HEK293 (cell line): ENCODE results near the gene SUMF1.

Experiments used
- CTCF ChIA-PET: fragments of 350-600 bp; formaldehyde crosslinking; extraction: SDS; loops from one replicate; lab custom pipeline; 2021; ENCODE audit warnings: antibody characterized with exemption; lab: Yijun Ruan, JAX
- POLR2A ChIA-PET: fragments of 300-600 bp; formaldehyde crosslinking; extraction: SDS; loops from one replicate; lab custom pipeline; 2020; ENCODE audit warnings: antibody characterized with exemption, inconsistent platforms; lab: Yijun Ruan, JAX
- H3K27ac ChIP-seq: fragments of 200-500 bp; sonication (Bioruptor generic); 2 replicates; pipeline ENCODE4 v1.5.1; 2014; ENCODE audit warnings: low read depth, low read length, control low read depth, inconsistent platforms; ENCODE audit errors: extremely low read depth
- H3K36me3 ChIP-seq, 2 experiments: fragments of 200-500 bp in 1 of 2; sonication (Bioruptor generic) in 1 of 2; 1 replicate in 1 of 2; 2 replicates in 1 of 2; pipeline ENCODE4 v1.5.1; 2014 to 2017; ENCODE audit warnings: inconsistent platforms in 2 of 2, low read length in 2 of 2; ENCODE audit not compliant: control insufficient read depth in 2 of 2, insufficient read depth in 1 of 2
- H3K4me1 ChIP-seq: fragments of 200-500 bp; sonication (Bioruptor generic); 2 replicates; pipeline ENCODE4 v1.5.1; 2014; ENCODE audit warnings: mild to moderate bottlenecking, low read length, inconsistent platforms; ENCODE audit not compliant: control insufficient read depth, insufficient read depth
- H3K4me3 ChIP-seq: 2 replicates; pipeline ENCODE4 v1.5.1; 2011; ENCODE audit warnings: low read depth, mild to moderate bottlenecking, control low read depth, low read length, moderate library complexity
- H3K9me3 ChIP-seq: fragments of 200-500 bp; sonication (Bioruptor generic); 2 replicates; pipeline ENCODE4 v1.5.1; 2014; ENCODE audit warnings: low read depth, low read length, inconsistent platforms; ENCODE audit not compliant: control insufficient read depth, insufficient read depth
- ATF2 ChIP-seq: fragments of 450-650 bp; formaldehyde crosslinking; IDR thresholded peaks from 2 replicates; pipeline ENCODE4 v1.5.1; 2016; ENCODE audit warnings: missing biosample characterization, missing genetic modification characterization, low read depth
- BCL6B ChIP-seq: fragments of 450-650 bp; formaldehyde crosslinking; IDR thresholded peaks from 2 replicates; pipeline ENCODE4 v1.5.1; 2017; ENCODE audit warnings: missing biosample characterization, missing genetic modification characterization
- FEZF1 ChIP-seq: fragments of 450-650 bp; formaldehyde crosslinking; IDR thresholded peaks from 2 replicates; pipeline ENCODE4 v1.5.1; 2016; ENCODE audit warnings: missing biosample characterization, missing genetic modification characterization
- GLIS1 ChIP-seq: fragments of 450-650 bp; formaldehyde crosslinking; IDR thresholded peaks from 2 replicates; pipeline ENCODE4 v1.5.1; 2016; ENCODE audit warnings: missing biosample characterization, missing genetic modification characterization
- KLF7 ChIP-seq: fragments of 450-650 bp; formaldehyde crosslinking; IDR thresholded peaks from 2 replicates; pipeline ENCODE4 v1.5.1; 2016; ENCODE audit warnings: missing biosample characterization, missing genetic modification characterization, borderline replicate concordance
- SCRT1 ChIP-seq: fragments of 450-650 bp; formaldehyde crosslinking; IDR thresholded peaks from 2 replicates; pipeline ENCODE4 v1.5.1; 2016; ENCODE audit warnings: missing biosample characterization, missing genetic modification characterization, borderline replicate concordance
- ZBTB17 ChIP-seq: fragments of 450-650 bp; formaldehyde crosslinking; IDR thresholded peaks from 2 replicates; pipeline ENCODE4 v1.5.1; 2016; ENCODE audit warnings: missing biosample characterization, missing genetic modification characterization
- ZBTB21 ChIP-seq: fragments of 450-650 bp; formaldehyde crosslinking; IDR thresholded peaks from 2 replicates; pipeline ENCODE4 v1.5.1; 2017; ENCODE audit warnings: missing biosample characterization, missing genetic modification characterization
- ZEB2 ChIP-seq: fragments of 450-650 bp; formaldehyde crosslinking; IDR thresholded peaks from 2 replicates; pipeline ENCODE4 v1.5.1; 2016; ENCODE audit warnings: missing biosample characterization, missing genetic modification characterization
- ZFHX2 ChIP-seq: fragments of 450-650 bp; formaldehyde crosslinking; conservative IDR thresholded peaks from 2 replicates; pipeline ENCODE4 v1.5.1; 2016; ENCODE audit warnings: missing biosample characterization, missing genetic modification characterization
- ZNF112 ChIP-seq: fragments of 450-650 bp; formaldehyde crosslinking; IDR thresholded peaks from 2 replicates; pipeline ENCODE4 v1.5.0; 2017; ENCODE audit warnings: missing biosample characterization, missing genetic modification characterization
- ZNF175 ChIP-seq: fragments of 450-650 bp; formaldehyde crosslinking; IDR thresholded peaks from 2 replicates; pipeline ENCODE4 v1.5.1; 2016; ENCODE audit warnings: missing biosample characterization, missing genetic modification characterization
- ZNF2 ChIP-seq: fragments of 450-650 bp; formaldehyde crosslinking; IDR thresholded peaks from 2 replicates; pipeline ENCODE4 v1.5.1; 2016; ENCODE audit warnings: missing biosample characterization, missing genetic modification characterization
- ZNF311 ChIP-seq: fragments of 450-650 bp; formaldehyde crosslinking; IDR thresholded peaks from 2 replicates; pipeline ENCODE4 v1.5.1; 2017; ENCODE audit warnings: missing biosample characterization, missing genetic modification characterization, borderline replicate concordance
- ZNF324 ChIP-seq: fragments of 450-650 bp; formaldehyde crosslinking; IDR thresholded peaks from 2 replicates; pipeline ENCODE4 v1.5.1; 2016; ENCODE audit warnings: missing biosample characterization, missing genetic modification characterization
- ZNF335 ChIP-seq: fragments of 450-650 bp; formaldehyde crosslinking; conservative IDR thresholded peaks from 2 replicates; pipeline ENCODE4 v1.5.1; 2016; ENCODE audit warnings: missing biosample characterization, missing genetic modification characterization
- ZNF404 ChIP-seq: fragments of 450-650 bp; formaldehyde crosslinking; IDR thresholded peaks from 2 replicates; pipeline ENCODE4 v1.5.1; 2017; ENCODE audit warnings: missing biosample characterization, missing genetic modification characterization
- ZNF549 ChIP-seq: fragments of 450-650 bp; IDR thresholded peaks from 2 replicates; pipeline ENCODE4 v1.5.1; 2018; ENCODE audit warnings: missing biosample characterization, missing genetic modification characterization, mild to moderate bottlenecking, inconsistent platforms, moderate library complexity
- ZNF558 ChIP-seq: fragments of 450-650 bp; formaldehyde crosslinking; IDR thresholded peaks from 2 replicates; pipeline ENCODE4 v1.5.1; 2016; ENCODE audit warnings: missing biosample characterization, missing genetic modification characterization
- ZNF596 ChIP-seq: fragments of 450-650 bp; IDR thresholded peaks from 2 replicates; pipeline ENCODE4 v1.5.0; 2018; ENCODE audit warnings: missing biosample characterization, mild to moderate bottlenecking, missing genetic modification characterization, moderate library complexity
- ZNF600 ChIP-seq: fragments of 450-650 bp; formaldehyde crosslinking; IDR thresholded peaks from 2 replicates; pipeline ENCODE4 v1.5.1; 2016; ENCODE audit warnings: missing biosample characterization, missing genetic modification characterization
- ZNF610 ChIP-seq: fragments of 450-650 bp; formaldehyde crosslinking; IDR thresholded peaks from 2 replicates; pipeline ENCODE4 v1.5.1; 2016; ENCODE audit warnings: missing biosample characterization, missing genetic modification characterization, borderline replicate concordance
- ZNF624 ChIP-seq: fragments of 450-650 bp; formaldehyde crosslinking; IDR thresholded peaks from 2 replicates; pipeline ENCODE4 v1.5.1; 2017; ENCODE audit warnings: missing biosample characterization, missing genetic modification characterization
- TF ChIP-seq, protein P1 (sequence below): fragments of 450-650 bp; formaldehyde crosslinking; conservative IDR thresholded peaks from 2 replicates; pipeline ENCODE4 v1.5.1; 2016; ENCODE audit warnings: low read depth, missing biosample characterization, missing genetic modification characterization
- TF ChIP-seq, protein P2 (sequence below): fragments of 450-650 bp; formaldehyde crosslinking; IDR thresholded peaks from 2 replicates; pipeline ENCODE4 v1.5.1; 2016; ENCODE audit warnings: missing biosample characterization, missing genetic modification characterization

SUMF1 gene

DNA sequence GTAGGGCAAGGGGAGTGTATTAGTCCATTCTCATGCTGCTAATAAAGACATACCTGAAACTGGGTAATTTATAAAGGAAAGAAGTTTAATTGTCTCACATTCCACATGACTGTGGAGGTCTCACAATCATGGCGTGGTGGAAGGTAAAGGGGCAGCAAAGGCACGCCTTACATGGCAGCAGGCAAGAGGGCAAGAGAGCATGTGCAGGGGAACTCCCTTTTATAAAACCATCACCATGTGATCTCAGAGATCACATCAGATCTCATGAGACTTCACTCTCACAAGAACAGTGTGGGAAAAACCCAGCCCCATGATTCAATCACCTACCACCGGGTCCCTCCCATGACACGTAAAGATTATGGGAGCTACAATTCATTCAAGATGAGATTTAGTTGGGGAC is 41.4 kb downstream of the SUMF1 start:
- Histone ChIP-seq H3K27ac (no peak overlapping the region), H3K4me1 (peaks cover 9% of the 10 kb centered on the region), H3K4me3 (no peak overlapping the region), H3K9me3 (no peaks in the 10 kb centered on the region), H3K36me3 (no peaks in the 10 kb centered on the region)
- ChIA-PET POLR2A (no interaction called here), CTCF (no interaction called here)
- no peak for TF ChIP-seq ZNF404 (tag by site-specific recombination)
- no peak for TF ChIP-seq ZNF549 (tag by site-specific recombination)
- no peak for TF ChIP-seq ZBTB21 (tag by site-specific recombination)
- TF ChIP-seq ZNF2 (tag by site-specific recombination), result no peak

GRCh38 chr3:4425055-4425454 is 42.0 kb downstream of the SUMF1 start:
- no peak overlapping the region for H3K4me3 ChIP-seq
- CTCF ChIA-PET, result no interaction called here
- H3K27ac ChIP-seq, result no peak overlapping the region
- H3K4me1 ChIP-seq, result peaks cover 9% of the 10 kb centered on the region
- no peaks in the 10 kb centered on the region for H3K36me3 ChIP-seq
- POLR2A ChIA-PET, result no interaction called here
- TF ChIP-seq FEZF1 (no peak), GLIS1 (tag by site-specific recombination) (no peak), ZNF610 (tag by site-specific recombination) (no peak), ZNF558 (no peak), ZFHX2 (no peak), ZNF311 (tag by site-specific recombination) (no peak), KLF7 (tag by site-specific recombination) (no peak), ZNF600 (tag by site-specific recombination) (no peak), ZNF596 (tag by site-specific recombination) (no peak), ZNF324 (tag by site-specific recombination) (no peak)
- TF ChIP-seq, protein P1, sequence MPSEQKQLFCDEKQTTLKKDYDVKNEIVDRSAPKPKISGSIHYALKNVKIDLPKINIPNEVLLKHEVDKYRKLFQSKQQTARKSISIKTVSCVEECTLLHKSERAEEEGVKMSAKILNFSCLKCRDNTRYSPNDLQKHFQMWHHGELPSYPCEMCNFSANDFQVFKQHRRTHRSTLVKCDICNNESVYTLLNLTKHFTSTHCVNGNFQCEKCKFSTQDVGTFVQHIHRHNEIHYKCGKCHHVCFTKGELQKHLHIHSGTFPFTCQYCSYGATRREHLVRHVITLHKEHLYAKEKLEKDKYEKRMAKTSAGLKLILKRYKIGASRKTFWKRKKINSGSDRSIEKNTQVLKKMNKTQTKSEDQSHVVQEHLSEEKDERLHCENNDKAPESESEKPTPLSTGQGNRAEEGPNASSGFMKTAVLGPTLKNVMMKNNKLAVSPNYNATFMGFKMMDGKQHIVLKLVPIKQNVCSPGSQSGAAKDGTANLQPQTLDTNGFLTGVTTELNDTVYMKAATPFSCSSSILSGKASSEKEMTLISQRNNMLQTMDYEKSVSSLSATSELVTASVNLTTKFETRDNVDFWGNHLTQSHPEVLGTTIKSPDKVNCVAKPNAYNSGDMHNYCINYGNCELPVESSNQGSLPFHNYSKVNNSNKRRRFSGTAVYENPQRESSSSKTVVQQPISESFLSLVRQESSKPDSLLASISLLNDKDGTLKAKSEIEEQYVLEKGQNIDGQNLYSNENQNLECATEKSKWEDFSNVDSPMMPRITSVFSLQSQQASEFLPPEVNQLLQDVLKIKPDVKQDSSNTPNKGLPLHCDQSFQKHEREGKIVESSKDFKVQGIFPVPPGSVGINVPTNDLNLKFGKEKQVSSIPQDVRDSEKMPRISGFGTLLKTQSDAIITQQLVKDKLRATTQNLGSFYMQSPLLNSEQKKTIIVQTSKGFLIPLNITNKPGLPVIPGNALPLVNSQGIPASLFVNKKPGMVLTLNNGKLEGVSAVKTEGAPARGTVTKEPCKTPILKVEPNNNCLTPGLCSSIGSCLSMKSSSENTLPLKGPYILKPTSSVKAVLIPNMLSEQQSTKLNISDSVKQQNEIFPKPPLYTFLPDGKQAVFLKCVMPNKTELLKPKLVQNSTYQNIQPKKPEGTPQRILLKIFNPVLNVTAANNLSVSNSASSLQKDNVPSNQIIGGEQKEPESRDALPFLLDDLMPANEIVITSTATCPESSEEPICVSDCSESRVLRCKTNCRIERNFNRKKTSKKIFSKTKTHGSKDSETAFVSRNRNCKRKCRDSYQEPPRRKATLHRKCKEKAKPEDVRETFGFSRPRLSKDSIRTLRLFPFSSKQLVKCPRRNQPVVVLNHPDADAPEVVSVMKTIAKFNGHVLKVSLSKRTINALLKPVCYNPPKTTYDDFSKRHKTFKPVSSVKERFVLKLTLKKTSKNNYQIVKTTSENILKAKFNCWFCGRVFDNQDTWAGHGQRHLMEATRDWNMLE (tag by site-specific recombination), result no peak
- TF ChIP-seq, all 188 proteins: peak for 0
- no peaks in the 10 kb centered on the region for H3K9me3 ChIP-seq

DNA sequence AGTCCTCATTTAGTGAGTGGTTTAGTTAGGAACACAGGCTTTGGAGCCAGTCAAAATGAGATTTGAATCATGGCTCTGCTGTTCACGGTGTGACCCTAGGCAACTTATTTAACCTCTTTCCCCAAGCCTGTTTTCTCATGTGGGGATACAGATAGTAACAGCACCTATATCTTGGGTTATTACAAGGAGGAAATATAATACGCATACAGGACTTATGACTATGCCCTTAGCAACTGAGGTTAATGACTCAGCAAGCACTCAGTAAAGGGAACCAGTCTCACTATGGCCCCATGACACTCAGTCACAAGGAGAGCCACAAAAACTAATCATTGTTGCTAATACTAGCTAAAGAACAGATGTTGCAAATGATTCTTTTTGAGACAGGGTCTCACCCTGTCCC is 45.9 kb downstream of the SUMF1 start:
- CTCF ChIA-PET, result interaction anchor here (0.7 kb wide), 1 partner anchor 70 kb away, joined by 3 read pairs; no protein-coding TSS in a partner anchor
- Histone ChIP-seq H3K4me3 (no peak overlapping the region), H3K27ac (no peak overlapping the region), H3K4me1 (no peaks in the 10 kb centered on the region), H3K36me3 (peaks cover 0 to 8% of the 10 kb centered on the region in 2 experiments; a peak in 1 of 3 replicates), H3K9me3 (no peaks in the 10 kb centered on the region)
- POLR2A ChIA-PET, result no interaction called here
- TF ChIP-seq ZBTB17 (tag by site-specific recombination) (no peak), ZNF624 (tag by site-specific recombination) (no peak), SCRT1 (tag by site-specific recombination) (no peak), ZNF175 (no peak), ZNF112 (tag by site-specific recombination) (no peak), BCL6B (tag by site-specific recombination) (no peak), ZEB2 (no peak), ATF2 (tag by site-specific recombination) (no peak), ZNF335 (tag by site-specific recombination) (no peak)
- TF ChIP-seq, protein P2, sequence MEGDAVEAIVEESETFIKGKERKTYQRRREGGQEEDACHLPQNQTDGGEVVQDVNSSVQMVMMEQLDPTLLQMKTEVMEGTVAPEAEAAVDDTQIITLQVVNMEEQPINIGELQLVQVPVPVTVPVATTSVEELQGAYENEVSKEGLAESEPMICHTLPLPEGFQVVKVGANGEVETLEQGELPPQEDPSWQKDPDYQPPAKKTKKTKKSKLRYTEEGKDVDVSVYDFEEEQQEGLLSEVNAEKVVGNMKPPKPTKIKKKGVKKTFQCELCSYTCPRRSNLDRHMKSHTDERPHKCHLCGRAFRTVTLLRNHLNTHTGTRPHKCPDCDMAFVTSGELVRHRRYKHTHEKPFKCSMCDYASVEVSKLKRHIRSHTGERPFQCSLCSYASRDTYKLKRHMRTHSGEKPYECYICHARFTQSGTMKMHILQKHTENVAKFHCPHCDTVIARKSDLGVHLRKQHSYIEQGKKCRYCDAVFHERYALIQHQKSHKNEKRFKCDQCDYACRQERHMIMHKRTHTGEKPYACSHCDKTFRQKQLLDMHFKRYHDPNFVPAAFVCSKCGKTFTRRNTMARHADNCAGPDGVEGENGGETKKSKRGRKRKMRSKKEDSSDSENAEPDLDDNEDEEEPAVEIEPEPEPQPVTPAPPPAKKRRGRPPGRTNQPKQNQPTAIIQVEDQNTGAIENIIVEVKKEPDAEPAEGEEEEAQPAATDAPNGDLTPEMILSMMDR, result no peak
